HUES6 (cell line): ENCODE data around the gene MEIS2.
A peak's percentile ranks its signal among the peaks of the same experiment; 100 is the strongest.

Experiments
- H3K27ac ChIP-seq: 2 replicates; pipeline ENCODE4 v1.7.0; 2013; ENCODE audit warnings: low read depth, mild to moderate bottlenecking, low read length, inconsistent platforms
- H3K27me3 ChIP-seq: 2 replicates; pipeline ENCODE4 v1.6.1; 2013; ENCODE audit warnings: low read length; ENCODE audit not compliant: control insufficient read depth, insufficient read depth
- H3K36me3 ChIP-seq: 2 replicates; pipeline ENCODE4 v1.6.1; 2013; ENCODE audit warnings: low read length; ENCODE audit not compliant: control insufficient read depth, insufficient read depth
- H3K4me1 ChIP-seq: 2 replicates; pipeline ENCODE4 v1.6.1; 2013; ENCODE audit warnings: low read length; ENCODE audit not compliant: control insufficient read depth, insufficient read depth
- H3K4me3 ChIP-seq: 2 replicates; pipeline ENCODE4 v1.5.1; 2013; ENCODE audit warnings: low read depth, low read length
- H3K9ac ChIP-seq: one replicate; pipeline ENCODE4 v1.6.1; 2013; ENCODE audit warnings: mild to moderate bottlenecking, low read length
- H3K9me3 ChIP-seq: 2 replicates; pipeline ENCODE4 v1.6.1; 2013; ENCODE audit warnings: low read depth, low read length; ENCODE audit not compliant: control insufficient read depth, insufficient read depth

MEIS2 gene

DNA sequence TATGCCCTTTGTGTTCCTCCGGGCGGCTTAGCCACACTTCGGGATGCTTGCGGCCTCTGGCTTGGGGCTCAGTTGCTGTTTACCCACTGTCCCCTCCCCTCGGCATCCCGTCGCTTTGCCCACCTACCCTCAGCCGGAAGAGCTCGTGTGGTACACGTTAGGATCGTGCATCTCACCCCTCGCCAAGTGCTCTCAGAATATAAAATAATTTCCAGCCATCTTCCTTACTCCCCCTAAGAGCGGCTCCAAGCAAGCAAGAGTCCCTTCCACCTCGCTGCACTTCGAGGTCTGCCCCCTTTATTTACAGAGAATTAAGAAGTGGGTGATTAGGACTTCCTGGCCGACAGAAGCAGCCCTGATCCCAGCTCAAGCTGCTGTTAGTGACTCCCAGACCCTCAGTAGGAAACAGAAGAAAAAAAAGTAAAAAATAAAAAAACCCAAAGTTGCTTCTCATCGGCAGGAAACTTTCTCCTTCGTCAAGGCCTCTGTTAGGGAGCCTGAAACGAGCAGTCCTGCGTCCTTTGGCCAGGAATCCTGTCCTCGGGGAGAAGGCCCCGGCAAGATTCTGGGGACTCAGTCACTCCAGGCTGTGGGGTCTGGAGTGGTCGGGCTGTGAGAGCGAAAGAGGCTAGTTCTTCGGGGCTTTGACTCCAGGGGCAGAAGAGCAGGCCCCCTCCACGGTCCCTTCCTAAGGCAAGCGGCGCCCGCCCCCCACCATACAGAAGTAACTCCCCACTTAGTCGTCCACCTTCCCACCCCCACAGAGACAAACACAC is 3.0 kb downstream of the MEIS2 start:
- Histone ChIP-seq H3K4me1 (peaks cover 43% of the 10 kb centered on the region), H3K36me3 (no peaks in the 10 kb centered on the region), H3K27me3 (peaks cover 76% of the 10 kb centered on the region), H3K27ac (no peak overlapping the region), H3K4me3 (peak overlapping the region; percentile 90), H3K9me3 (no peaks in the 10 kb centered on the region), H3K9ac (peak overlapping the region; percentile 65)

DNA sequence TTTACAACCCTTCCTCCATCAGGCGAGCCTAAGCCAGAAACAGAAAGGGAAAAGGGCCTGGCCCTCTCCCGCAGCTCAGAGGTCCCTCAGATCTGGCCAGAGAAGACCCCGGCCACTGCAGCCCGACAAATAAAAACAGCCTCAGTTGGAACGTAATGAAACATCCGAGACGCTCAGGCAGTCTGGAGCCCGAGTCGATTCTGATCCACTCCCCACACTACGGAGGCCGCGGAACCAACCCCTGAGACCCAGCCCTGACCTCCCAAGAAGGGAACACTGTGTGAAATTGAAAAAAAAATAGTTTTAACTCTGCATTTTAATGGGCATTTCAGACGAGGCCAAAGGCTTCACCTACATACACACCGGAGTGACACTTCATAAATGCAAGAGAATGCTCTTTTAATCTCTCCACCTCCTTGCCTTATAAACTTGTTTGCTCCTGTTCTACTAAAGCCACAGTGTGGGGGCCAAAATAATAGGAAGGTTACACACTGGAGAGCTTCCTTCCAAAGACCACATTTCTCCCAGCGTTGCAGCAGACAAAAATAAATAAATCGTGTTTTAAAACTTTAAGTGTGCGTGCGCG is 3.7 kb downstream of the MEIS2 start:
- Histone ChIP-seq H3K36me3 (no peaks in the 10 kb centered on the region), H3K27ac (no peak overlapping the region), H3K9me3 (no peaks in the 10 kb centered on the region), H3K4me1 (peaks cover 43% of the 10 kb centered on the region), H3K4me3 (peak overlapping the region; percentile 90), H3K27me3 (peaks cover 79% of the 10 kb centered on the region), H3K9ac (peak overlapping the region; percentile 33)

DNA sequence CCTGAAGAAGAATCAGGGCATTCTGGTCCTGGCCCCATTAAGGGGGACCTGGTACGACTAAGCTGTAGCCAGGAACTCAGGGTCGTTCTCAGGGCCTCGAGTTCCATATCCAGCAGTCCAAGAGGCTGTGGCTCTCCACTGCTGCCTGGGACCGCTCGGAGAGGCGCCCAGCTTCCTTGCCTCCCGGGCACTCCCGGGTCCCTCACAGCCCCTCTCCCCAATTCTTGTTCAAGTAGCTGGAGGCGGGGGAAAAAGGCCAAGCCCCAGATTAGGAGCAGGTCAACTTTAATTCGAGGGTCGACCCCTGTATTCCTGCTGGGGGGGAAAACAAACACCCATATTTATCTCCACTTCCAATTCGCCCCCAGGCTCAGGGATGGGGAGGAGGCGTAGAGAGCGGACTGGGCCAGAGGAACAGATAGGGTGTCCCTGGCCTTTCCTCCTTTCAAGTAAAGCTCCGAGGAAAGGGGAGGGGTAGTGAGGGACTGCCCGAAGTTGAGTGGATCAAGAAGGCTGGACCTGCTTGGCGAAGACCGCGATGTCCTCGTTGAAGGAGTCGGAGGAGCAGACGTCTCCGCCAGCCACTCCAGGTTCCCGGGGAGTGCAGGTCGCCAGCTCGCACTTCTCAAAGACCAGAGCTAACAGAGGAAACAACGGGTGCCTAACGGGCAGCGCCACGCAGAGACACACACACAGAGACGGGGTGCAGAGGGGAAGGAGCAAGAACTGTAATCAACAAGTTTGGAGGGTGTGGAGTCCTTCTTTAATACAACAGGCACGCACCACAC is 4.4 kb downstream of the MEIS2 start:
- H3K4me3 ChIP-seq, result peak overlapping the region; percentile 90
- H3K36me3 ChIP-seq, result no peaks in the 10 kb centered on the region
- peaks cover 49% of the 10 kb centered on the region for H3K4me1 ChIP-seq
- H3K9ac ChIP-seq, result peak overlapping the region; percentile 33
- no peak overlapping the region for H3K27ac ChIP-seq
- H3K27me3 ChIP-seq, result peaks cover 83% of the 10 kb centered on the region
- no peaks in the 10 kb centered on the region for H3K9me3 ChIP-seq

DNA sequence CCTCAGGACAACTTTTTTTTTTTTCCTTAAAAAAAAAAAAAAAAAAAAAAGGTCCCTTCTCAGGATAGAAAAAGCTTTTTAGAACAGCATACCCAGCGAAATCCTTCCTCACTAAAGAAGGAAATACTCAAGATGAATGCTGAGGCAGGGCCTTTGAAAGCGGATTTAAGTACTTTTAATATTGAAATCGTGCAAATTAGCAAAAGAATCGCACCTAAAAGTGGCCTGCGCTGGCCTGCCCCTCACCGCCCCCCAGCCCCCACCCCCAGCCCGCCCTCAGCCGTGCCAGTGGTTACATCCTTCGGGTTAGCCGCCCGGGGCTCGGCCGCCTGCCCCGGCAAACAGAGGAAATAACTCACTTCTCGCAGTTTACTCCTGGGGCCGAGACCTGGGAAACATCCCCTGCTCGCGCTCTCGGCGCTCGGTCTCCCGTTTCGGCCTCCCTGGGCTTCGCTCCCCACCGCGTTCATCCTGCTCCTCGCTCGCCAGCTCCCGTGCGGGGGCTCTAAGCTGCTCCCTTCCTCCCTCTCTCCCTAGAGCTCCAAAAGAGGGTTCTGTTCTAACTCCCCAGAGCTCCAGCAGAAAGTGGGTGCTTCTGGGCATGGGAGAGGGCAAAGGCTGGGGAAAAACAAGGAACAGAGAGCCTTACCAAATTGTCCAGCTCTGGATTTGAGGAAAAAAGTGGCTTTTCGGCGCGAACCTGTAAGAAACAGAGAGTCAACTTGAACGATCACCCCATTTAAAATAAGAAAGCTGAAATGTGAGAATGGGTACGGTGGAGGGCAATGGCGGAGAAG is 5.2 kb downstream of the MEIS2 start:
- peak overlapping the region; percentile 90 for H3K4me3 ChIP-seq
- H3K9ac ChIP-seq, result peak overlapping the region; percentile 65
- 0 out of 2 replicates have a peak overlapping the region, but pooled peaks have one; percentile 51 for H3K27ac ChIP-seq
- H3K27me3 ChIP-seq, result peaks cover 83% of the 10 kb centered on the region
- H3K4me1 ChIP-seq, result peaks cover 55% of the 10 kb centered on the region
- H3K9me3 ChIP-seq, result no peaks in the 10 kb centered on the region
- H3K36me3 ChIP-seq, result no peaks in the 10 kb centered on the region

DNA sequence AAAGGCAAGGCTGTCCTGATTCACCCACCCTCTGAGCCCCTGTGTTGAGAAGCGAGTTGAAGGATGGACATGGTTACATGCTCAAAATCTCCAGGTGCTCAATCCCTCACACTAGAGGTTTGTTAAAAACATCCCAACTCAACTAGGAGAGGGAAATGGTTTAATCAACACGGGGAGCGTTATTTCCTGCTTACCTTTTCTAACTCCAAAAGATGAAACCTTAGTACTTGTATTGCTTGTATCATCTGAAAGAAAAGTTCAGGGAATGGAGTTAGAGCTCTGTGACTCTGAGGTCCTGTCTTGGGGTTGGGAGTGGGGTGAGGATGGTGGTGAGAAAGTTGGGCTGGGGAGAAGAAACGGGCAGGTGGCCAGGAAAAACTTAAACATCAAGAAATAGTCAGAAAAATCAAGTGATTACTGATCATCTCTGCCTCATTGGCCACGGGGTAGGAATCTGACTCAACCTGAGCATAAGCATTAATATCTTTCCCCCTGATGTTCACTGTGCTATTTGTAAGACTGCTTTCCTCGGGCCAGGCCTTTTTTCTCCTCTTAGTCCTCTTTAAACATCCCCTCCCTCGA is 5.9 kb downstream of the MEIS2 start:
- peaks cover 55% of the 10 kb centered on the region for H3K4me1 ChIP-seq
- H3K36me3 ChIP-seq, result no peaks in the 10 kb centered on the region
- peaks cover 77% of the 10 kb centered on the region for H3K27me3 ChIP-seq

DNA sequence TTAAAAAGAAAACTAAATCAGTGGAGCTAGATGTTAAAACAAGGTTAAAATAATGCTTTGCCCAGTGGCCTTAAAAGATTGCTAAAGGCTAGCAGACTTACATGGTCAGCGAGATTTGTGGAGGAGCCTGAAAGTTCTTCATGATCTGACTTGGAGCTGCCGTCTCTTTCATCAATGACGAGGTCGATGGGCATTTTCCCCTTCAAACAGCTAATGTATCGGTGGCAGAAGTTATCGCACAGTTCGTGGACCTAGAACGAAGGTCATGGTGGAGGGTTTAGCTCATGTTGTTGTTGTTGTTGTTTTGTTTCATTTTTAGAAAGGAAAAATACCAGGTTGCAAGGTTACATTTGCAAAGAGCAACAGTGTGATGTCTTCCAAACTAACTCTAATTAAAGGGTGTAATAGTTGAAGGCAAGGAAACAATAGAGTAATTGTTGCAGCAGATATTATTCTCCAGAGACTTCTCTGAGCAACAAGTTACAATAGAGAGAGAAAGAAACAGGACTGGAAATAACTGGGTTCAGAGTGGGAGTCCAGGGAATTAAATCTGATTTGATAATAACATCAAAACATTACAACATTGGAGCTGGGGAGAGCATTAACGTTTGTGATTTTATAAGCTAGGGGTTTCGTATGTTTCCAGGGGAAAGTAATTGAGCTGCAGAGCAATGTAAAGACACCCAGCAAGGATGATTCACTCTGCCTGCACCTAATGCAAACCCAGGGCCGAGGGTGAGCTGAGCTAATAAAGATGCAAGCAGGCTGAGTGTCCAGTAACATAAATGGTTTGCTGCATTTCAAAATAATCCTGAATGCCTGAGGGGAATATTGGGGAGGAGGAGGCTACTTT is 6.6 kb downstream of the MEIS2 start:
- H3K27me3 ChIP-seq, result peaks cover 69% of the 10 kb centered on the region
- H3K27ac ChIP-seq, result no peak overlapping the region
- peaks cover 55% of the 10 kb centered on the region for H3K4me1 ChIP-seq
- H3K9ac ChIP-seq, result no peak overlapping the region
- H3K9me3 ChIP-seq, result no peaks in the 10 kb centered on the region
- H3K36me3 ChIP-seq, result no peaks in the 10 kb centered on the region
- peak overlapping the region; percentile 49 for H3K4me3 ChIP-seq

More for the DNA sequence above, 5.9 kb downstream of the MEIS2 start:
- Histone ChIP-seq H3K4me3 (peak overlapping the region; percentile 49), H3K27ac (no peak overlapping the region), H3K9me3 (no peaks in the 10 kb centered on the region), H3K9ac (no peak overlapping the region)

DNA sequence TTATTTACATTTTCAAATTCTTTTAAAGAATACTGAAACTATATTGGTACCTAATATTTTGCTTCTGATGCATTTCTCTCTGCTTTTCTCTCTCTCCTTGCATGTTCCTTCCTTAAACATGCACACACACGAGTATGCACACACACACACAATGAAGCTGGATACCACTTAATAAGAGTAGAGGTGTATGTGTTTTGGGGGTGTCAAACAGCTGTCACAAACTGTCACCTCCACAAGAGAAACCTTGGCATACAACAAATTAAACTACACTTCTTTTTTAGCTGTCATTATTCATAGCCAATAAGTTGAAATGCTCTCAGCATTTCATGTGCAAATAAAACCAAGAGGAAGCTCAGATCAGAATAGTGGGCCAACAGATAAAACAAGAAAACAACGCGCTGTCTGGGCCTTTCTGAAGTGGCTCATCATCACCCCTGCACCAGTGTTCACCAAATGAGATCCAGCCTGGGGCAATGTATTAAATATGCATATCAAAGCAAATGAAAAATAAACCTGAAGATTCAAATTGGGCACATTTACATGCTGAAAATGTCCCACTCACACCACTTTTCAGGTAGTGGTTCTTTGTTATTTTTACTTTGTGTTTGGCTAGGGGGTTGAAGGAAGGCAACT is 9.7 kb downstream of the MEIS2 start:
- H3K4me3 ChIP-seq, result no peak overlapping the region
- H3K36me3 ChIP-seq, result no peaks in the 10 kb centered on the region
- H3K9ac ChIP-seq, result no peak overlapping the region
- peaks cover 38% of the 10 kb centered on the region for H3K4me1 ChIP-seq
- no peaks in the 10 kb centered on the region for H3K9me3 ChIP-seq
- H3K27me3 ChIP-seq, result peaks cover 39% of the 10 kb centered on the region
- H3K27ac ChIP-seq, result no peak overlapping the region

DNA sequence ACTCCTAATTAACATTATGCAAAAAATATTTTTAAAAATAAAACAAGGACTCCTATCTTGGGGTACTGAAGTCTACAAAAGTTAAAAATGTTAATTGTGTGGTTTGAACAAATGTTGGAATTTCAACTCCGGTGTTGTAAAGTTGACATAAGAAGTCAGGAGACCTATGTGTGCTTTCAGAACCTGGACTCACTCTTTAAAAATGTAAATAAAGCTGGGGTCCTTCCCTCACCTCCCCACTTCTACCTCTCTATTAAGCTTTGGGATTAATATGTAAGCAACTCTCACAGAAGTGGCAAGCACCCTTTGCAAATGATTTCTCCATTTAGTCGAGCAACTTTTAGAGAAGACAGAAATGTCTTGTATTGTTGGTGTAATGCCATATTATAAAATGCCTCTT is 11.9 kb downstream of the MEIS2 start:
- H3K9me3 ChIP-seq, result no peaks in the 10 kb centered on the region
- peaks cover 24% of the 10 kb centered on the region for H3K4me1 ChIP-seq
- H3K27me3 ChIP-seq, result peaks cover 21% of the 10 kb centered on the region
- H3K27ac ChIP-seq, result no peak overlapping the region
- H3K9ac ChIP-seq, result no peak overlapping the region
- no peaks in the 10 kb centered on the region for H3K36me3 ChIP-seq
- H3K4me3 ChIP-seq, result no peak overlapping the region

DNA sequence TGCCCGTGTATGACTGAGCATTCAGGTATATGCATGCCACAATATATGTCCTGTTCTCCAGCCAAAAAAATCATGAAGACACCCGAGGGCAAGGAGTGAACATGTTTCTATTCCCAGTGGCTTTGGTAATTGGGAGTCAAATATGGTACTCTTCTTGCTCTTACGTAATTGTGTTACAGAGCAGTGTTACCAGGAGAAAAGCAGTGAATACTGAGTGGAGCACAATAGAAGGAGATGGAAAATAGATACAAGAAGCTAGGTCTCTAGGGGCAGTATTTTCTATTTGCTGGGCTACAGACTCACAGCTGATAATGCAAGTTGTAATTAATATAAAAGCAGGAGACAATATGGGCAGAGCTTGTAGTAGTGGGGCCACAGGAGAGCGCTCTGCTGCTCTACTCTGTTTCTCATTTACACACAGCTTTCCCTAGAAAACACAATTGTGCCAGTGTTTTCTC is 13.2 kb downstream of the MEIS2 start:
- peaks cover 9% of the 10 kb centered on the region; the same call in 1 of the 2 replicates for H3K27me3 ChIP-seq
- H3K4me1 ChIP-seq, result peaks cover 22% of the 10 kb centered on the region
- H3K9me3 ChIP-seq, result no peaks in the 10 kb centered on the region
- no peak overlapping the region for H3K4me3 ChIP-seq
- H3K27ac ChIP-seq, result no peak overlapping the region
- no peak overlapping the region for H3K9ac ChIP-seq
- H3K36me3 ChIP-seq, result no peaks in the 10 kb centered on the region
